Breast epithelium (tissue), 4 donors: ENCODE measurements around the gene P2RX5. TPM values are rescaled to one million over a fixed set of nuclear protein-coding genes. Genes with fewer than 3 reads are reported as not detected.
"Not testable (repeated sequence)": the region's sequence is repeated elsewhere in the genome, so short reads cannot be mapped to it uniquely, and the experiment has no call there.

Experiments
- DNase-seq, 2 donors: peaks; one replicate each; pipeline ENCODE4 v3.0.0-alpha.2; 2019; ENCODE audit warnings: low spot score in 2 of 2
- H3K27ac ChIP-seq, 2 donors: fragments of 200-600 bp; sonication (generic) in 1 of 2; one replicate each; pipeline ENCODE4 v1.5.1; 2016 to 2019; ENCODE audit warnings: mild to moderate bottlenecking in 1 of 2
- H3K27me3 ChIP-seq, 2 donors: fragments of 200-600 bp; sonication (generic) in 1 of 2; one replicate each; pipeline versions ENCODE4 v1.5.1 to v1.6.0; 2017 to 2019; ENCODE audit warnings: control low read depth in 1 of 2, mild to moderate bottlenecking in 1 of 2
- H3K36me3 ChIP-seq: fragments of 200-600 bp; one replicate; pipeline ENCODE4 v1.5.1; 2019
- H3K4me1 ChIP-seq, 2 donors: fragments of 200-600 bp; sonication (generic); one replicate each; pipeline ENCODE4 v1.5.1; 2016 to 2019; ENCODE audit warnings: control low read depth in 1 of 2
- H3K4me3 ChIP-seq, 3 donors: fragments of 200-600 bp; sonication (generic); 1 replicate in 2 of 3; 2 replicates in 1 of 3; pipeline ENCODE4 v1.5.1; 2016 to 2019; ENCODE audit warnings: mild to moderate bottlenecking in 3 of 3, moderate library complexity in 2 of 3
- H3K9me3 ChIP-seq, 2 donors: fragments of 200-600 bp; sonication (generic) in 1 of 2; one replicate each; pipeline ENCODE4 v1.5.1; 2016 to 2019; ENCODE audit warnings: control low read depth in 1 of 2
- POLR2A ChIP-seq: fragments of 450-650 bp; IDR thresholded peaks from one replicate; pipeline ENCODE4 v1.6.1; 2016; ENCODE audit warnings: antibody characterized with exemption, mild to moderate bottlenecking, moderate library complexity
- POLR2AphosphoS5 ChIP-seq, 3 donors: sonication (generic); formaldehyde crosslinking; IDR thresholded peaks; one replicate each; pipeline ENCODE4 v1.6.1; 2017; ENCODE audit warnings: antibody characterized with exemption in 3 of 3
- intact Hi-C: fragments of 100-400 bp; cut with DNase I; formaldehyde crosslinking; loops from one replicate; pipeline ENCODE4 v1.15.1; 2023; ENCODE audit warnings: low total_unique reads
- total RNA-seq, 3 donors: library from RNA; depleted of rRNA; stranded (reverse); fragments of >200 nt; gene quantifications; one replicate each; pipeline ENCODE4 v1.1.0, GENCODE V29; 2016
- TF ChIP-seq, protein P1 (sequence below), 3 donors: fragments of 450-650 bp; IDR thresholded peaks; one replicate each; pipeline ENCODE4 v1.5.1; 2016 to 2017; ENCODE audit warnings: antibody characterized with exemption in 3 of 3, mild to moderate bottlenecking in 3 of 3, moderate library complexity in 3 of 3

Gene P2RX5
- total RNA-seq, 3 donors from 2014 or later = 0.29 to 2.0 (median 0.32) TPM

DNA sequence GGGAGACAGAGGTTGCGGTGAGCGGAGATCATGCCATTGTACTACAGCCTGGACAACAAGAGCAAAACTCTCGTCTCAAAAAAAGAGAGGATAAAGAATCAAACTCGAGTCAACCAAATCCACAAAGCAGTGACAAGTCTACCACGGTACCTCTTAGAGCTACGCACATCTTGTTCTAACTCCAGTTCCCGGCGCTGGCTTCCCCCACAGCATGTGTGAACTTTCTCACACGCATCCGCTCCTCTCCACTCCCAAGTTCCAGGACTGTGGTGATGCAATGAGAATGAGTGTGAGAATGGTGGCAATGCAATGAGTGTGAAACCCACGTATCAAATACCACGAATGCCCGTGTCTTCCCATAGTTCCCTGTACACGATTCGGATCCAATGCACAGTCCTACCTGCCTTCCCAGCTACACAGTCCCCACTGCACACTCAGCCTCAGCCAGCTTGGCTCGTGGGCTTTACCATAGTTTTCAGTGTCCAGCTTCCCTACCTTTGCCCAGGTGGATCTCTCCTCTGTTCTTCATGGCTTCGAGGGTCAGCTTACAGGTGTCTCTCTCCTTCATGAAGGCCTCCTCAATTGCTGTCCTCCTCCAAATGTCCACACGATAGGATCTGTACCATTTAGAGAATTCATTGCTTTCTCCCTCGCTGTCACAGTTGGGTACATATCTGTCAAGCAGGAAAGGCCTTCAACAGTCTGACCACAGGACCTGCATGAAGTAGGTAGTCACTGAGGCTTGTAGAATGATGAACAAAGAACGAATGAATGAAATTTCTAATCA, 9.2 kb upstream of the P2RX5 start:
- Histone ChIP-seq H3K4me3 (no peak overlapping the region), H3K36me3 (no peaks in the 10 kb centered on the region), H3K27me3 (no peaks in the 10 kb centered on the region), H3K27ac (no peak overlapping the region), H3K4me1 (no peaks in the 10 kb centered on the region), H3K9me3 (no peaks in the 10 kb centered on the region)
- TF ChIP-seq, protein P1, sequence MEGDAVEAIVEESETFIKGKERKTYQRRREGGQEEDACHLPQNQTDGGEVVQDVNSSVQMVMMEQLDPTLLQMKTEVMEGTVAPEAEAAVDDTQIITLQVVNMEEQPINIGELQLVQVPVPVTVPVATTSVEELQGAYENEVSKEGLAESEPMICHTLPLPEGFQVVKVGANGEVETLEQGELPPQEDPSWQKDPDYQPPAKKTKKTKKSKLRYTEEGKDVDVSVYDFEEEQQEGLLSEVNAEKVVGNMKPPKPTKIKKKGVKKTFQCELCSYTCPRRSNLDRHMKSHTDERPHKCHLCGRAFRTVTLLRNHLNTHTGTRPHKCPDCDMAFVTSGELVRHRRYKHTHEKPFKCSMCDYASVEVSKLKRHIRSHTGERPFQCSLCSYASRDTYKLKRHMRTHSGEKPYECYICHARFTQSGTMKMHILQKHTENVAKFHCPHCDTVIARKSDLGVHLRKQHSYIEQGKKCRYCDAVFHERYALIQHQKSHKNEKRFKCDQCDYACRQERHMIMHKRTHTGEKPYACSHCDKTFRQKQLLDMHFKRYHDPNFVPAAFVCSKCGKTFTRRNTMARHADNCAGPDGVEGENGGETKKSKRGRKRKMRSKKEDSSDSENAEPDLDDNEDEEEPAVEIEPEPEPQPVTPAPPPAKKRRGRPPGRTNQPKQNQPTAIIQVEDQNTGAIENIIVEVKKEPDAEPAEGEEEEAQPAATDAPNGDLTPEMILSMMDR (IDR thresholded peaks at IDR 0.05) = no peak
- TF ChIP-seq POLR2A = no peak
- no peak for TF ChIP-seq POLR2AphosphoS5 (IDR thresholded peaks at IDR 0.05)
- intact Hi-C loops = no loop called here
- DNase-seq = no peak

DNA sequence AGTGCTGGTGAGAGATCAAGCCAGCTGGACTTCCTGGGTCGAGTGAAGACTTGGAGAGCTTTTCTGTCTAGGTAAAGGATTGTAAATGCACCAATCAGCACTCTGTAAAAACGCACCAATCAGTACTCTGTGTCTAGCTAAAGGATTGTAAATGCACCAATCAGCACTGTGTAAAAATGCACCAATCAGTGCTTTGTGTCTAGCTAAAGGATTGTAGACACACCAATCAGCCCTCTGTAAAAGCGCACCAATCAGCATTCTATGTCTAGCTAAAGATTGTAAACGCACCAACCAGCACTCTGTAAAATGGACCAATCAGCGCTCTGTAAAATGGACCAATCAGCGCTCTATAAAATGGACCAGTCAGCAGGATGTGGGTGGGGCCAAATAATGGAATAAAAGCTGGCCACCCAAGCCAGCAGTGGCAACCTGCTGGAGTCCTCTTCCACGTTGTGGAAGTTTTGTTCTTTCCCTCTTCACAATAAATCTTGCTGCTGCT, 6.1 kb upstream of the P2RX5 start:
- intact Hi-C loops, H3K36me3 ChIP-seq, H3K27ac ChIP-seq, H3K27me3 ChIP-seq, H3K9me3 ChIP-seq, H3K4me1 ChIP-seq, DNase-seq, H3K4me3 ChIP-seq: not testable (repeated sequence)

DNA sequence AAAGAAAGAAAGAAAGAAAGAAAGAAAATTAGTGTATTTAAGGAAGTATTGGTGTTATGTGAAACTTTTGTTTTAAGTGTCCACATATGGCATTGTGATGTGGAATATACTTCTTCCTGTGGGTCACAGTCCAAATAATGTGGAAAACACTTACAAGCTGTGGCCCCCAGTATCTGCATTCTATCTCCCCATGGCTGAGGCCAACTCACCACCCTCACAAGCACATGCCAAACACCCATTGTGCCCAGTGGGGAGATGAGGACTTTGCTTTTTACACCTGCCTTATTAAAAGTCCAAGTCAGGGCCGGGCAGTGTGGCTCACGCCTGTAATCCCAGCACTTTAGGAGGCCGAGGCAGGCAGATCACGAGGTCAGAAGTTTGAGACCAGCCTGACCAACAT, 4.0 kb upstream of the P2RX5 start:
- Histone ChIP-seq H3K27ac (no peak overlapping the region), H3K9me3 (peaks cover 0 to 10% of the 10 kb centered on the region in 2 donors), H3K27me3 (peaks cover 5 to 26% of the 10 kb centered on the region in 2 donors), H3K36me3 (no peaks in the 10 kb centered on the region), H3K4me1 (peaks cover 0 to 4% of the 10 kb centered on the region in 2 donors), H3K4me3 (no peak overlapping the region)
- DNase-seq = no peak
- TF ChIP-seq POLR2AphosphoS5 (IDR thresholded peaks at IDR 0.05) (no peak), POLR2A (no peak)
- intact Hi-C loops = no loop called here

DNA sequence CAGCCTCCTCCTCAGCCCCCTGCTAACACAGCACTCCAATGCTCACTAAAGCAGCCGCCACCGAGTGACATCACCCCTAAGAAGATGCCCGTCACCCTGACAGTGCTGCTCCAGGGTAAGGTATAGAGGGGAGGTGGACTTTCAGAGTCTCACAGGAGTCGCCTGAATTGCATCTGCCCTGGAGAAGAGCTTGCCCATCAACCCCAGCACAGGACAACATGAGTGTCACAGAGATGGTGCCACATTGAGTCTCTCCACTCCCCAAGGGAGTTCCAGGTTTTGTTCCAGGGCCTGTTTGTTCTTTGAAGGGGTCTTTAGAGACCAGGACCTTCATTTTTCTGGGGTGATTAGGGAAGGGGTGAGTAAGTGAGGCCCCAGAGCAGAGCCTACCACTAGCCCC, 2.2 kb upstream of the P2RX5 start:
- H3K4me3 ChIP-seq = no peak overlapping the region
- no peak overlapping the region for H3K27ac ChIP-seq
- intact Hi-C loops = no loop called here
- no peak for DNase-seq
- H3K36me3 ChIP-seq = no peaks in the 10 kb centered on the region
- H3K4me1 ChIP-seq = peaks cover 0 to 4% of the 10 kb centered on the region in 2 donors
- TF ChIP-seq, protein P1 (IDR thresholded peaks at IDR 0.05) = no peak
- TF ChIP-seq POLR2AphosphoS5 (IDR thresholded peaks at IDR 0.05) (no peak), POLR2A (no peak)
- peaks cover 8 to 41% of the 10 kb centered on the region in 2 donors for H3K27me3 ChIP-seq
- H3K9me3 ChIP-seq = peaks cover 0 to 10% of the 10 kb centered on the region in 2 donors

DNA sequence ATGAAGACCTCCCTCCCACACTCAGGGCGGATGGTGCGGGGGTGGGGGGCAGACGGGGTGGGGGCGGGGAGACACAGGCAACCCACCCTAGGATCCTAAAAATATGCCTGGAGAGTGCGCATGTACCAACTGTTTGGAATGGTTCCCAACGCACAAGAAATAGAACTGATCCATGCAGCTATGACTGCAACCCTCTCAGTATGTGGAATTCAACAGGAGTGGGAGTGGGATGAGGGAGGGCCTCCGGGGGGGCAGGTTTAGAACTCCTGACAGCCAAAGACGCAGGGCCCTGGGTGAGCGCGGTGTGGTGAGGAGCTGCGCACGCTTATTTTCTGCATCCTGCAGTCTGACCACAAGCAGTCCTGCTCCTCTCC, 1.1 kb upstream of the P2RX5 start:
- intact Hi-C loops = no loop called here
- H3K9me3 ChIP-seq = peaks cover 0 to 10% of the 10 kb centered on the region in 2 donors
- peaks cover 8 to 48% of the 10 kb centered on the region in 2 donors for H3K27me3 ChIP-seq
- no peak overlapping the region for H3K4me3 ChIP-seq
- peaks cover 0 to 4% of the 10 kb centered on the region in 2 donors for H3K4me1 ChIP-seq
- H3K27ac ChIP-seq = no peak overlapping the region
- DNase-seq = no peak
- TF ChIP-seq POLR2A = no peak
- no peak for TF ChIP-seq POLR2AphosphoS5 (IDR thresholded peaks at IDR 0.05)
- TF ChIP-seq, protein P1 (IDR thresholded peaks at IDR 0.05) = no peak
- H3K36me3 ChIP-seq = no peaks in the 10 kb centered on the region

DNA sequence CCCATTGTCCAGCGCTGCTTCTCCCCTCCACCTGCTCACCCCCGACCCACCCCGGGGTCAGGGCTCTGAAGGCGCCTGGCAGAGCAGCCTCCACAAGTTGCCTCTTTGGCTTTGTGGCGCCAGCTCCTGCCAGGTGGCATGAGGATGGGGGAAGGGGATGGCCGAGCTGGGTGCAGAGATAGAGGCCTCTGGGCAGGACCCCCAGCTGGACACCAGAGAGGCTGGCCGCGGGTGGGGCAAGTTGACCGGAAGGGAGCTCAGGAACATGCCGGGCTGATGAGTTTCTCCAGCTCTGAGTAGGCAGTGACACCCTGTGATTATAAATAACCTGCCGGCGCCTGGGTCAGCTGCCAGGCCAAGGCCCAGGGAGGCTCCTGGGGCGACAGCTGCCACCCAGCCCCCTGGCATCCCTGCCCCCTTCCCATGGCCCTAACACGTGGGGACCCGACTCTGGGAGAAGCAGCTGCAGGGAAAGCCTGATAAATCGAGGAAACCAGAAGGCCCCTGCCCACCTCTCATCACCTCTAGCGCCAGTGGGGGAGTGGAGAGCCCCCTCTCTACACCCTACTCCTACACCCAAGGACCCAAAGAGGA, 729 bp downstream of the P2RX5 start:
- Histone ChIP-seq H3K27me3 (peaks cover 8 to 64% of the 10 kb centered on the region in 2 donors), H3K4me1 (peaks cover 0 to 4% of the 10 kb centered on the region in 2 donors), H3K9me3 (peaks cover 0 to 10% of the 10 kb centered on the region in 2 donors), H3K4me3 (peak overlapping the region; percentile 30 to 68 (median 49)), H3K27ac (no peak overlapping the region), H3K36me3 (no peaks in the 10 kb centered on the region)
- TF ChIP-seq POLR2A = no peak
- TF ChIP-seq, protein P1 (IDR thresholded peaks at IDR 0.05) = no peak
- TF ChIP-seq POLR2AphosphoS5 (IDR thresholded peaks at IDR 0.05) = no peak
- DNase-seq = no peak
- intact Hi-C loops = no loop called here
